ENCODE measurements around the gene NEURL1.
"Not testable (repeated sequence)": the region's sequence is repeated elsewhere in the genome, so short reads cannot be mapped to it uniquely, and the experiment has no call there.

The NEURL1 gene

GRCh38 chr10:103592186-103593021, 98.9 kb downstream of the NEURL1 start:
- DNase-seq, result no peak

GRCh38 chr10:103593022-103593570, 99.6 kb downstream of the NEURL1 start:
- DNase-seq, result no peak

- DNase-seq, result no peak
These were observed 102.6 kb downstream of the NEURL1 start for GRCh38 chr10:103595933-103596726.

- no peak for DNase-seq
These were observed 103.5 kb downstream of the NEURL1 start for GRCh38 chr10:103597003-103597402.

- DNase-seq, result no peak
These were observed 105.2 kb downstream of the NEURL1 start for GRCh38 chr10:103598654-103599115.

- no peak for DNase-seq
These were observed 105.7 kb downstream of the NEURL1 start for GRCh38 chr10:103599211-103599610.

GRCh38 chr10:103599907-103600306, 106.4 kb downstream of the NEURL1 start:
- no peak for DNase-seq

GRCh38 chr10:103600325-103600724, 106.8 kb downstream of the NEURL1 start:
- no peak for DNase-seq

GRCh38 chr10:103600956-103601569, 107.6 kb downstream of the NEURL1 start:
- DNase-seq, result no peak

GRCh38 chr10:103602028-103602851, 108.7 kb downstream of the NEURL1 start:
- no peak for DNase-seq

GRCh38 chr10:103602852-103603155, 109.3 kb downstream of the NEURL1 start:
- DNase-seq, result no peak

GRCh38 chr10:103603382-103603781, 109.9 kb downstream of the NEURL1 start:
- no peak for DNase-seq

GRCh38 chr10:103605359-103606096, 112.0 kb downstream of the NEURL1 start:
- DNase-seq, result no peak

- not testable (repeated sequence) for DNase-seq
These were observed 112.6 kb downstream of the NEURL1 start for GRCh38 chr10:103606097-103606438.

- DNase-seq, result not testable (repeated sequence)
These were observed 113.5 kb downstream of the NEURL1 start for GRCh38 chr10:103607051-103607450.

- DNase-seq, result not testable (repeated sequence)
These were observed 114.6 kb downstream of the NEURL1 start for GRCh38 chr10:103608056-103608455.

- DNase-seq, result no peak
These were observed 116.0 kb downstream of the NEURL1 start for GRCh38 chr10:103609231-103610082.

- DNase-seq, result no peak
These were observed 116.6 kb downstream of the NEURL1 start for GRCh38 chr10:103610083-103610472.

GRCh38 chr10:103610921-103611511, 117.5 kb downstream of the NEURL1 start:
- no peak for DNase-seq
